CD4-positive, alpha-beta T cell (primary cell): Measurements from ENCODE around the gene FAIM. TPM values are rescaled to one million over a fixed set of nuclear protein-coding genes. Genes with fewer than 3 reads are reported as not detected.

ENCODE experiments used
- ATAC-seq: fragments of 200-7000 bp; cut with Tn5 transposase; one replicate; pipeline ENCODE4 v1.10.0; 2022; ENCODE audit warnings: mild to moderate bottlenecking; ENCODE audit not compliant: poor library complexity
- CTCF ChIA-PET: fragments of 350-600 bp; sonication (Branson Sonifier 250); formaldehyde crosslinking; loops from one replicate; lab custom pipeline; 2021; ENCODE audit warnings: antibody characterized with exemption, inconsistent platforms; lab: Charles Lee
- POLR2A ChIA-PET: fragments of 350-600 bp; sonication (Branson Sonifier 250); formaldehyde crosslinking; loops from one replicate; lab custom pipeline; 2021; ENCODE audit warnings: antibody characterized with exemption, inconsistent platforms; lab: Charles Lee
- DNase-seq, 14 experiments: peaks; one replicate each; pipeline ENCODE4 v3.0.0-alpha.2; 2013 to 2020; ENCODE audit warnings: mixed read lengths in 2 of 14
- H3K27ac ChIP-seq, 2 donors: one replicate each; pipeline versions ENCODE4 v1.5.1 to v1.7.0; 2013; ENCODE audit warnings: low read length in 2 of 2, low read depth in 1 of 2, mild to moderate bottlenecking in 1 of 2
- H3K27me3 ChIP-seq, 2 experiments: 1 replicate in 1 of 2; 2 replicates in 1 of 2; pipeline versions ENCODE4 v1.6.1 to v1.7.0; 2013; ENCODE audit warnings: low read length in 2 of 2, control low read depth in 1 of 2, mild to moderate bottlenecking in 1 of 2, moderate library complexity in 1 of 2; ENCODE audit not compliant: insufficient read depth in 2 of 2, control insufficient read depth in 1 of 2
- H3K36me3 ChIP-seq: one replicate; pipeline ENCODE4 v1.6.1; 2013; ENCODE audit warnings: low read length, control low read depth; ENCODE audit not compliant: insufficient read depth
- H3K4me1 ChIP-seq: one replicate; pipeline ENCODE4 v1.6.1; 2013; ENCODE audit warnings: low read length, control low read depth; ENCODE audit not compliant: insufficient read depth
- H3K4me3 ChIP-seq: one replicate; pipeline ENCODE4 v1.5.1; 2013; ENCODE audit warnings: mild to moderate bottlenecking, low read length, moderate library complexity
- H3K9me3 ChIP-seq, 2 experiments: 1 replicate in 1 of 2; 2 replicates in 1 of 2; pipeline versions ENCODE4 v1.6.1 to v1.7.0; 2013; ENCODE audit warnings: low read length in 2 of 2, mild to moderate bottlenecking in 2 of 2, control low read depth in 1 of 2, moderate library complexity in 1 of 2; ENCODE audit not compliant: control insufficient read depth in 1 of 2, insufficient read depth in 1 of 2
- H3K27ac Mint-ChIP-seq: one replicate; pipeline ENCODE4 v1.8.0; 2020; ENCODE audit warnings: mixed read lengths
- H3K27me3 Mint-ChIP-seq: one replicate; pipeline ENCODE4 v1.8.0; 2021; ENCODE audit warnings: mixed read lengths
- H3K36me3 Mint-ChIP-seq: one replicate; pipeline ENCODE4 v1.8.0; 2021; ENCODE audit warnings: low read depth, mixed read lengths
- H3K4me1 Mint-ChIP-seq: one replicate; pipeline ENCODE4 v1.8.0; 2021; ENCODE audit warnings: low read depth, mixed read lengths
- H3K4me3 Mint-ChIP-seq: one replicate; pipeline ENCODE4 v1.8.0; 2020; ENCODE audit warnings: mild to moderate bottlenecking, mixed read lengths
- H3K9me3 Mint-ChIP-seq: one replicate; pipeline ENCODE4 v1.8.0; 2020; ENCODE audit warnings: mixed read lengths
- CTCF ChIP-seq: fragments of 200-600 bp; IDR thresholded peaks from one replicate; pipeline ENCODE4 v1.8.0; 2022; ENCODE audit warnings: antibody characterized with exemption, mild to moderate bottlenecking
- intact Hi-C, 2 experiments: fragments of 100-400 bp; cut with DNase I in 1 of 2; cut with micrococcal nuclease in 1 of 2; formaldehyde crosslinking; loops; one replicate each; pipeline versions ENCODE4 v1.15.1 to v1.9.0; 2023 to 2025; cut with DNase I, micrococcal nuclease
- total RNA-seq, 174 experiments: library from RNA in 2 of 174; stranded (reverse) in 2 of 174; gene quantifications; one replicate each; pipeline ENCODE4 v1.2.3 and lab custom pipeline; 2021 to 2026

The FAIM gene
- total RNA-seq, 2 experiments from 2014 or later, result 1.5 to 1.6 TPM

GRCh38 chr3:138638641-138639040 is 30.1 kb downstream of the FAIM start:
- Mint-ChIP-seq H3K9me3 (peaks cover 17% of the 10 kb centered on the region), H3K4me1 (no peaks in the 10 kb centered on the region), H3K36me3 (peaks cover 20% of the 10 kb centered on the region), H3K27ac (no peak overlapping the region), H3K4me3 (no peak overlapping the region), H3K27me3 (no peaks in the 10 kb centered on the region)
- Histone ChIP-seq H3K4me3 (no peak overlapping the region), H3K9me3 (peaks cover 21% of the 10 kb centered on the region in 2 experiments), H3K27ac (no peak overlapping the region), H3K36me3 (no peaks in the 10 kb centered on the region), H3K27me3 (no peaks in the 10 kb centered on the region), H3K4me1 (no peaks in the 10 kb centered on the region)
- intact Hi-C loops, result no loop called here
- ChIA-PET CTCF (no interaction called here), POLR2A (no interaction called here)
- no peak for TF ChIP-seq CTCF
- no peak for DNase-seq
- no peak for ATAC-seq

- no peak overlapping the region for H3K27ac Mint-ChIP-seq
- H3K4me1 Mint-ChIP-seq, result no peaks in the 10 kb centered on the region
- peaks cover 26% of the 10 kb centered on the region for H3K9me3 Mint-ChIP-seq
- CTCF ChIA-PET, result no interaction called here
- Histone ChIP-seq H3K27me3 (no peaks in the 10 kb centered on the region), H3K36me3 (no peaks in the 10 kb centered on the region), H3K9me3 (peaks cover 34 to 40% of the 10 kb centered on the region in 2 experiments), H3K4me3 (no peak overlapping the region), H3K27ac (no peak overlapping the region), H3K4me1 (no peaks in the 10 kb centered on the region)
- no peak for TF ChIP-seq CTCF
- ATAC-seq (no peak), DNase-seq (no peak)
- no peak overlapping the region for H3K4me3 Mint-ChIP-seq
- intact Hi-C loops, result no loop called here
- H3K27me3 Mint-ChIP-seq, result no peaks in the 10 kb centered on the region
- peaks cover 30% of the 10 kb centered on the region for H3K36me3 Mint-ChIP-seq
- POLR2A ChIA-PET, result no interaction called here
These were observed 32.0 kb downstream of the FAIM start for GRCh38 chr3:138640537-138640936.

- peaks cover 45% of the 10 kb centered on the region for H3K36me3 Mint-ChIP-seq
- peaks cover 35% of the 10 kb centered on the region for H3K9me3 Mint-ChIP-seq
- H3K27me3 ChIP-seq, result no peaks in the 10 kb centered on the region
- ATAC-seq (no peak), DNase-seq (no peak)
- no peaks in the 10 kb centered on the region for H3K4me1 Mint-ChIP-seq
- H3K9me3 ChIP-seq, result peaks cover 34 to 52% of the 10 kb centered on the region in 2 experiments
- no peak overlapping the region for H3K27ac ChIP-seq
- no peaks in the 10 kb centered on the region for H3K27me3 Mint-ChIP-seq
- no peaks in the 10 kb centered on the region for H3K36me3 ChIP-seq
- TF ChIP-seq CTCF, result no peak
- no peak overlapping the region for H3K27ac Mint-ChIP-seq
- no peaks in the 10 kb centered on the region for H3K4me1 ChIP-seq
- ChIA-PET POLR2A (no interaction called here), CTCF (interaction anchor here (0.7 kb wide), 1 partner anchor 76 kb away, joined by 3 read pairs; no protein-coding TSS in a partner anchor)
- no peak overlapping the region for H3K4me3 Mint-ChIP-seq
- H3K4me3 ChIP-seq, result no peak overlapping the region
- intact Hi-C loops, result no loop called here
These were observed 33.8 kb downstream of the FAIM start for GRCh38 chr3:138642226-138642926.
